K562 (cell line): ENCODE measurements around the gene NDUFAF3. TPM values are rescaled to one million over a fixed set of nuclear protein-coding genes. Genes with fewer than 3 reads are reported as not detected.

ENCODE experiments used
- ATAC-seq: fragments of 200-7000 bp; cut with Tn5 transposase; 3 replicates; pipeline ENCODE4 v1.9.1; 2020; ENCODE audit warnings: moderate library complexity
- BruUV-seq: library from RNA; stranded (reverse); fragments of 400-500 nt; replicated peaks from 2 replicates; lab custom pipeline; 2021; lab: Mats Ljungman, UMichigan
- CTCF ChIA-PET: fragments of 300-600 bp; formaldehyde crosslinking; extraction: SDS; loops from one replicate; lab custom pipeline; 2021; ENCODE audit warnings: low intra/inter-chr PET ratio; lab: Yijun Ruan, JAX
- POLR2A ChIA-PET: fragments of 300-600, 350-650 bp; sonication (Branson Sonifier 250); formaldehyde crosslinking; extraction: SDS; loops from one replicate; lab custom pipeline; 2021; ENCODE audit warnings: antibody characterized with exemption, inconsistent platforms; lab: Yijun Ruan, JAX
- DNase-seq, 4 experiments: peaks; one replicate each; pipeline versions ENCODE4 v3.0.0 to v3.0.0-alpha.2; 2011 to 2018; ENCODE audit warnings: low spot score in 3 of 4, mixed read lengths in 3 of 4; ENCODE audit errors: extremely low read depth in 1 of 4
- FAIRE-seq: peaks from 2 replicates; lab custom pipeline; 2011; peaks lifted over from hg19 to GRCh38; lab: Jason Lieb, UNC
- H2AFZ ChIP-seq: 2 replicates; pipeline ENCODE4 v1.6.0; 2011; ENCODE audit warnings: low read depth, low read length, control low read depth, inconsistent platforms
- H3K27ac ChIP-seq: fragments of 200-600 bp; 3 replicates; pipeline ENCODE4 v1.8.0; 2011; ENCODE audit warnings: low read depth, mild to moderate bottlenecking, control low read depth, inconsistent platforms, low read length, moderate library complexity, mixed read lengths; ENCODE audit errors: extremely low read depth
- H3K27me3 ChIP-seq, 2 experiments: fragments of 300-600 bp in 1 of 2; 2 replicates in 1 of 2; 3 replicates in 1 of 2; pipeline versions ENCODE4 v1.6.0 to v1.8.0; 2011; ENCODE audit warnings: inconsistent platforms in 2 of 2, low read length in 2 of 2, mild to moderate bottlenecking in 1 of 2, mixed read lengths in 1 of 2, moderate library complexity in 1 of 2; ENCODE audit not compliant: control insufficient read depth in 2 of 2, insufficient read depth in 2 of 2
- H3K36me3 ChIP-seq: fragments of 300-600 bp; 3 replicates; pipeline ENCODE4 v1.8.0; 2011; ENCODE audit warnings: mild to moderate bottlenecking, low read length, inconsistent platforms; ENCODE audit not compliant: control insufficient read depth, insufficient read depth
- H3K4me1 ChIP-seq, 2 experiments: fragments of 200-600 bp in 1 of 2; replicated peaks in 1 of 2; 2 replicates in 1 of 2; 3 replicates in 1 of 2; pipeline versions ENCODE4 v1.5.1 to v1.8.0; 2011; ENCODE audit warnings: inconsistent platforms in 2 of 2, low read length in 2 of 2, mild to moderate bottlenecking in 1 of 2, mixed read lengths in 1 of 2, moderate library complexity in 1 of 2; ENCODE audit not compliant: control insufficient read depth in 2 of 2, insufficient read depth in 2 of 2
- H3K4me2 ChIP-seq: 2 replicates; pipeline ENCODE4 v1.6.1; 2011; ENCODE audit warnings: low read length, control low read depth, inconsistent platforms, mixed read lengths; ENCODE audit not compliant: insufficient read depth
- H3K4me3 ChIP-seq: fragments of 200-600 bp; sonication (generic), shearing (Covaris generic); 2 replicates; pipeline ENCODE4 v1.5.1; 2016; ENCODE audit warnings: control low read depth, inconsistent platforms
- H3K79me2 ChIP-seq: fragments of 200-600 bp; 3 replicates; pipeline ENCODE4 v1.8.0; 2011; ENCODE audit warnings: low read length, inconsistent platforms; ENCODE audit not compliant: control insufficient read depth, insufficient read depth
- H3K9ac ChIP-seq, 2 experiments: 2 replicates each; pipeline versions ENCODE4 v1.6.0 to v1.6.1; 2011; ENCODE audit warnings: low read depth in 2 of 2, low read length in 2 of 2, control low read depth in 1 of 2, inconsistent platforms in 1 of 2, mild to moderate bottlenecking in 1 of 2, mixed read lengths in 1 of 2; ENCODE audit not compliant: insufficient read depth in 1 of 2
- H3K9me1 ChIP-seq: one replicate; pipeline ENCODE4 v1.6.0; 2011; ENCODE audit warnings: inconsistent platforms, mild to moderate bottlenecking, low read length, moderate library complexity; ENCODE audit not compliant: control insufficient read depth, insufficient read depth
- H3K9me3 ChIP-seq: replicated peaks from 2 replicates; pipeline ENCODE4 v1.5.1; 2011; ENCODE audit warnings: low read depth, low read length, inconsistent platforms; ENCODE audit not compliant: control insufficient read depth, insufficient read depth
- H4K20me1 ChIP-seq: replicated peaks from 2 replicates; pipeline ENCODE4 v1.6.1; 2011; ENCODE audit warnings: low read length, inconsistent platforms, mixed read lengths; ENCODE audit not compliant: control insufficient read depth, insufficient read depth
- CREM ChIP-seq: IDR thresholded peaks from 2 replicates; pipeline ENCODE4 v1.6.1; 2014; ENCODE audit warnings: antibody characterized with exemption, low read depth
- WGBS: fragments of 100-300 bp; shearing (Covaris generic); methylation state at CpG from one replicate; pipeline ENCODE4 v1.1.6; 2016; ENCODE audit warnings: low coverage, mixed read lengths; ENCODE audit not compliant: insufficient coverage; ENCODE audit errors: missing lambda C conversion rate; 5-methylcytosine and 5-hydroxymethylcytosine counted together
- in situ Hi-C: fragments of 300-500 bp; cut with MboI; formaldehyde crosslinking; loops from 4 replicates; pipeline ENCODE4 v1.15.0; 2018; ENCODE audit warnings: inconsistent platforms, mixed read lengths
- intact Hi-C: fragments of 100-400 bp; cut with micrococcal nuclease; formaldehyde crosslinking; loops from 2 replicates; pipeline ENCODE4 v1.14.2; 2022
- polyA plus RNA-seq, 8 experiments: library from polyadenylated mRNA; depleted of rRNA in 4 of 8; stranded (reverse) in 5 of 8; unstranded in 3 of 8; fragments of >200 nt; fragmentation: Nextera tagmentation in 2 of 8; fragmentation: Illumina TruSeq in 1 of 8; extraction: Ambion mirVana in 2 of 8; extraction: Trizol in 1 of 8; gene quantifications; 2 replicates each; pipeline versions ENCODE4 v1.2.1 to v1.2.3, GENCODE V29; 2011 to 2014; ENCODE audit warnings: inconsistent platforms in 1 of 8, missing spikeins in 1 of 8
- total RNA-seq, 7 experiments: library from RNA; depleted of rRNA in 6 of 7; stranded (reverse); fragments of >200 nt in 6 of 7; fragmentation: Illumina TruSeq in 2 of 7; extraction: Trizol in 2 of 7; gene quantifications; 2 replicates each; pipeline versions ENCODE4 v1.2.1 to v1.2.3, GENCODE V29; 2011 to 2021; ENCODE audit warnings: low replicate concordance in 1 of 7
- TF ChIP-seq, protein P1 (sequence below): fragments of 450-650 bp; IDR thresholded peaks from 2 replicates; pipeline ENCODE4 v1.6.1; 2016; ENCODE audit warnings: low read depth, mild to moderate bottlenecking, moderate library complexity

The NDUFAF3 gene
- total and polyA plus RNA-seq, 9 of the 15 experiments (the other 6 are each of a cell fraction or from before 2014, with no cell fraction given), result 17.0 to 127 (median 36.3) TPM

DNA sequence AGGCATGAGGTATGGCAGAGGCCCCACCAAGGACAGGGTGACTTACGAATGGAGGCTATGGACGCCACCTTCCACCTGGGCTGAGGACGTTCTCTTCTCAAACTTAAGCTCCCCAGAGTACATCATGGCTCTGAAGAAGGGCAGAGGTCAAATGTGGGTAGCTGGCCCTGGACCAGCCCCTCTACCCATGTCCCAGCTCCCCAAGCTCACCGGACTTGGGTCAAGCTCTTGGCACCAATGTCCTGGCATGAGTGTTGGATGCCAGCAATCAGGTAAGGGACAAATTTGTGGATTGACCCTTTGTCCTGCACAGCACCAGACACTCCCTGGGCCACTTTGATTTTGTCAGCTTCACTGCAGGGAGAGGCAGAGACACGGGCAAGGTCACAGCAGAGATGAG is 2.5 kb downstream of the NDUFAF3 start:
- Histone ChIP-seq H4K20me1 (peaks cover 12% of the 10 kb centered on the region), H3K4me1 (peaks cover 27 to 65% of the 10 kb centered on the region in 2 experiments; a peak in 4 of 5 replicates), H3K9me1 (peaks cover 9% of the 10 kb centered on the region), H3K4me3 (no peak overlapping the region), H3K36me3 (peaks cover 62% of the 10 kb centered on the region), H3K27me3 (no peaks in the 10 kb centered on the region), H3K27ac (no peak overlapping the region), H3K9ac (peak overlapping the region in 1 of 2 experiments; percentile 50; a peak in 1 of 4 replicates), H3K4me2 (no peak overlapping the region), H3K79me2 (peaks cover 97% of the 10 kb centered on the region), H2AFZ (no peak overlapping the region), H3K9me3 (no peaks in the 10 kb centered on the region)
- no peak for ATAC-seq
- intact Hi-C loops (loop anchor here (10.0 kb wide), 1 partner anchor 140 kb away; the partner anchor contains the start of gene CCDC71), in situ Hi-C loops (no loop called here)
- TF ChIP-seq CREM, result no peak
- TF ChIP-seq, protein P1, sequence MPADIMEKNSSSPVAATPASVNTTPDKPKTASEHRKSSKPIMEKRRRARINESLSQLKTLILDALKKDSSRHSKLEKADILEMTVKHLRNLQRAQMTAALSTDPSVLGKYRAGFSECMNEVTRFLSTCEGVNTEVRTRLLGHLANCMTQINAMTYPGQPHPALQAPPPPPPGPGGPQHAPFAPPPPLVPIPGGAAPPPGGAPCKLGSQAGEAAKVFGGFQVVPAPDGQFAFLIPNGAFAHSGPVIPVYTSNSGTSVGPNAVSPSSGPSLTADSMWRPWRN, result no peak
- no peak for DNase-seq
- FAIRE-seq, result no peak
- no TSS peak for BruUV-seq
- WGBS, result 63% methylated on average over 3 of the region's 5 CpGs
- ChIA-PET CTCF (interaction anchor here (0.6 kb wide), 1 partner anchor 95 kb away, joined by 3 read pairs; no protein-coding TSS in a partner anchor), POLR2A (interaction anchor here (0.5 to 8.4 kb wide), 6 partner anchors 11 to 446 kb away, joined by 3 to 104 read pairs (median 4); partner anchors contain the start of genes QRICH1 and WDR6)
